Thyroid gland (tissue), 4 donors: ENCODE data around the gene DNAJC16.

Source experiments
- POLR2A ChIP-seq, 2 donors: fragments of 450-650 bp; IDR thresholded peaks; one replicate each; pipeline ENCODE4 v1.6.1; 2017; ENCODE audit warnings: antibody characterized with exemption in 2 of 2, mild to moderate bottlenecking in 2 of 2, moderate library complexity in 1 of 2
- TF ChIP-seq, protein P1 (sequence below), 6 experiments: fragments of 200-600 bp in 3 of 6; fragments of 450-650 bp in 3 of 6; sonication (generic) in 3 of 6; IDR thresholded peaks; one replicate each; pipeline ENCODE4 v1.5.1; 2016 to 2019; ENCODE audit warnings: antibody characterized with exemption in 6 of 6, mild to moderate bottlenecking in 2 of 6, inconsistent platforms in 1 of 6, moderate library complexity in 1 of 6

DNA sequence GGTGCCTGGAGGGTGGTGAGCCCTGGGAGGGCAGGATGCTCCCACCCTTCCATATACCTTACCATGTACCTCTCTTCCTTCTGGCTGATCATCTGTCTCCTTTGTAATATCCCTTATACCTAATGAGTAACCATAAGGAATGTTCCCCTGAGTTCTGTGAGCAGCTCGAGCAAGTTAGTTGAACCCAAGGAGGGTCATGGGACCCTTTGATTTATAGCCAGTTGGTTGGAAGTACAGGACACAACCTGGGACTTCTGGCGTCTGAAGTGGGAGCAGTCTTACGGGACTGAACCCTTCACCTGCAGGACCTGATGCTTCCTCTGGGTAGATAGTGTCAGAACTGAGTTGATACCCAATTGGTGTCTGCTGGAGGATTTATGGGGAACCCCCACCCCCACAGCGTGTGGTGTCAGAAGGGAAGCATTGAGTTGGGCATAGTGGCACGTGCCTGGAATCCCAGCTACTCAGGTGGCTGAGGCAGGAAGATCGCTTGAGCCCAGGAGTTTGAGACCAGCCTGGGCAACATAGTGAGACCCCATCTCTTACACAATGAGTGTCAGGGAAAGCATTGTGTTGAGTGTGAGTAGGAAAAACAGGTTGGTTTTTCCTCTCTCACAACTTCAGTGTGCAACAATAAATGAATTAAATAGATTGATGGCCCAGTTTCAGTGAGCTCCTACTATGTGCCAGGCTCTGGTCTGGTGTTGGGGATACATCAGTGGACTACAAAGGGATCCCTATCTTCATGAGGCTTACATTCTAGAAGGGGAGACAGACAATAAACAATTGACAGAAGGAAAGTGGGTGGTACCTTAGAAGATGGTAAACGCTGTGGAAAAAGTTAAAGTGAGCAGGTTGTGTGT lies 16.0 kb downstream of the DNAJC16 start:
- TF ChIP-seq, protein P1, sequence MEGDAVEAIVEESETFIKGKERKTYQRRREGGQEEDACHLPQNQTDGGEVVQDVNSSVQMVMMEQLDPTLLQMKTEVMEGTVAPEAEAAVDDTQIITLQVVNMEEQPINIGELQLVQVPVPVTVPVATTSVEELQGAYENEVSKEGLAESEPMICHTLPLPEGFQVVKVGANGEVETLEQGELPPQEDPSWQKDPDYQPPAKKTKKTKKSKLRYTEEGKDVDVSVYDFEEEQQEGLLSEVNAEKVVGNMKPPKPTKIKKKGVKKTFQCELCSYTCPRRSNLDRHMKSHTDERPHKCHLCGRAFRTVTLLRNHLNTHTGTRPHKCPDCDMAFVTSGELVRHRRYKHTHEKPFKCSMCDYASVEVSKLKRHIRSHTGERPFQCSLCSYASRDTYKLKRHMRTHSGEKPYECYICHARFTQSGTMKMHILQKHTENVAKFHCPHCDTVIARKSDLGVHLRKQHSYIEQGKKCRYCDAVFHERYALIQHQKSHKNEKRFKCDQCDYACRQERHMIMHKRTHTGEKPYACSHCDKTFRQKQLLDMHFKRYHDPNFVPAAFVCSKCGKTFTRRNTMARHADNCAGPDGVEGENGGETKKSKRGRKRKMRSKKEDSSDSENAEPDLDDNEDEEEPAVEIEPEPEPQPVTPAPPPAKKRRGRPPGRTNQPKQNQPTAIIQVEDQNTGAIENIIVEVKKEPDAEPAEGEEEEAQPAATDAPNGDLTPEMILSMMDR (IDR thresholded peaks at IDR 0.05), result no peak
- no peak for TF ChIP-seq POLR2A (IDR thresholded peaks at IDR 0.05)
